ENCODE measurements around the gene TSC2.

GRCh38 chr16:2034696-2035430 lies 12.9 kb upstream of the TSC2 start:
- TF ChIP-seq, protein P1, sequence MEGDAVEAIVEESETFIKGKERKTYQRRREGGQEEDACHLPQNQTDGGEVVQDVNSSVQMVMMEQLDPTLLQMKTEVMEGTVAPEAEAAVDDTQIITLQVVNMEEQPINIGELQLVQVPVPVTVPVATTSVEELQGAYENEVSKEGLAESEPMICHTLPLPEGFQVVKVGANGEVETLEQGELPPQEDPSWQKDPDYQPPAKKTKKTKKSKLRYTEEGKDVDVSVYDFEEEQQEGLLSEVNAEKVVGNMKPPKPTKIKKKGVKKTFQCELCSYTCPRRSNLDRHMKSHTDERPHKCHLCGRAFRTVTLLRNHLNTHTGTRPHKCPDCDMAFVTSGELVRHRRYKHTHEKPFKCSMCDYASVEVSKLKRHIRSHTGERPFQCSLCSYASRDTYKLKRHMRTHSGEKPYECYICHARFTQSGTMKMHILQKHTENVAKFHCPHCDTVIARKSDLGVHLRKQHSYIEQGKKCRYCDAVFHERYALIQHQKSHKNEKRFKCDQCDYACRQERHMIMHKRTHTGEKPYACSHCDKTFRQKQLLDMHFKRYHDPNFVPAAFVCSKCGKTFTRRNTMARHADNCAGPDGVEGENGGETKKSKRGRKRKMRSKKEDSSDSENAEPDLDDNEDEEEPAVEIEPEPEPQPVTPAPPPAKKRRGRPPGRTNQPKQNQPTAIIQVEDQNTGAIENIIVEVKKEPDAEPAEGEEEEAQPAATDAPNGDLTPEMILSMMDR (IDR thresholded peaks at IDR 0.05) = no peak
- TF ChIP-seq POLR2A (IDR thresholded peaks at IDR 0.05) (no peak), EP300 (IDR thresholded peaks at IDR 0.05) (no peak)
